ENCODE data around the gene HOXA3. TPM values are rescaled to one million over a fixed set of nuclear protein-coding genes. Genes with fewer than 3 reads are reported as not detected.

HOXA3 gene
- polyA plus RNA-seq, 3 donors = not detected

DNA sequence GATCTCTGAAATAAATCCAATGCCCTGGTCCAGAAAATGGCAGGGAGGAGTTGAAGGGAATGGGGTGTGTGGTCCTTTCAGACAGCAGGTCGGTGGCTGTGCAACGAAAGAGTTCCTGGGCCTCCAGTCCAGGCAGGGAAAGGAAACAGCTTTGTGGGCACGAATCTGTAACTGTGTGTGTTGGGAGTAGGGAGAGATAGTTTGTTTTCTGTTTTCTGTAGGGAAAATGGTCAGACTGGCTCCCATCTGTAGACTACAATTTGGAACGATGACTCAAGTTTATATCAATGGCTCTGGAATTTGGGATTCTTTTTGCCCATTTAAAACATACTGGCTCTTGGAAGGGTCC is 15.5 kb upstream of the HOXA3 start:
- Histone ChIP-seq H4K20me1 (ENCODE audit: insufficient read depth, low read length) (peaks cover 9% of the 10 kb centered on the region), H3K27me3 (ENCODE audit: control insufficient read depth in 2 of 2, insufficient read depth in 2 of 2, low read length in 2 of 2) (peaks cover 76 to 100% of the 10 kb centered on the region in 2 donors), H3K27ac (ENCODE audit: low read depth in 1 of 2, low read length in 2 of 2) (no peak overlapping the region), H3K9me3 (replicated peaks in 1 of 2; ENCODE audit: control insufficient read depth in 1 of 2, insufficient read depth in 1 of 2, low read length in 2 of 2) (peaks cover 20 to 51% of the 10 kb centered on the region in 2 donors), H3K4me3 (replicated peaks in 1 of 3; ENCODE audit: low read depth in 2 of 3, low read length in 3 of 3) (no peak overlapping the region), H3K4me1 (ENCODE audit: control insufficient read depth in 1 of 2, insufficient read depth in 2 of 2, low read length in 2 of 2) (peaks cover 73 to 89% of the 10 kb centered on the region in 2 donors), H3K36me3 (replicated peaks in 1 of 2; ENCODE audit: control insufficient read depth in 1 of 2, insufficient read depth in 2 of 2, low read length in 2 of 2) (no peaks in the 10 kb centered on the region), H2AFZ (ENCODE audit: insufficient read depth, low read depth, low read length, poor library complexity, severe bottlenecking) (no peak overlapping the region), H3K9ac (ENCODE audit: insufficient read depth, low read length, poor library complexity, severe bottlenecking) (no peak overlapping the region), H3K4me2 (replicated peaks; ENCODE audit: extremely low read depth, low read length, poor library complexity, severe bottlenecking) (no peak overlapping the region), H3K79me2 (ENCODE audit: insufficient read depth, low read length) (peaks cover 7% of the 10 kb centered on the region)
- no peak for DNase-seq
- Mint-ChIP-seq H3K9me3 (peaks cover 5 to 69% (median 47%) of the 10 kb centered on the region in 7 donors), H3K4me3 (peak overlapping the region in 1 of 2 donors; percentile 95), H3K27me3 (ENCODE audit: low read depth in 3 of 3) (peaks cover 89 to 98% (median 92%) of the 10 kb centered on the region in 3 donors), H3K36me3 (peaks cover 30 to 48% of the 10 kb centered on the region in 2 donors), H3K4me1 (peaks cover 71% of the 10 kb centered on the region), H3K27ac (no peak overlapping the region)
- WGBS (ENCODE audit: insufficient coverage) = 14% methylated on average over 3 of the region's 4 CpGs
- intact Hi-C loops (cut with micrococcal nuclease) = loop anchor here (2.0 to 10.0 kb wide), 4 partner anchors 15 to 1306 kb away; partner anchors contain the start of genes HOXA13 (in 1 of the 2) and HOXA3 (in 1 of the 2)
- TF ChIP-seq, protein P1, sequence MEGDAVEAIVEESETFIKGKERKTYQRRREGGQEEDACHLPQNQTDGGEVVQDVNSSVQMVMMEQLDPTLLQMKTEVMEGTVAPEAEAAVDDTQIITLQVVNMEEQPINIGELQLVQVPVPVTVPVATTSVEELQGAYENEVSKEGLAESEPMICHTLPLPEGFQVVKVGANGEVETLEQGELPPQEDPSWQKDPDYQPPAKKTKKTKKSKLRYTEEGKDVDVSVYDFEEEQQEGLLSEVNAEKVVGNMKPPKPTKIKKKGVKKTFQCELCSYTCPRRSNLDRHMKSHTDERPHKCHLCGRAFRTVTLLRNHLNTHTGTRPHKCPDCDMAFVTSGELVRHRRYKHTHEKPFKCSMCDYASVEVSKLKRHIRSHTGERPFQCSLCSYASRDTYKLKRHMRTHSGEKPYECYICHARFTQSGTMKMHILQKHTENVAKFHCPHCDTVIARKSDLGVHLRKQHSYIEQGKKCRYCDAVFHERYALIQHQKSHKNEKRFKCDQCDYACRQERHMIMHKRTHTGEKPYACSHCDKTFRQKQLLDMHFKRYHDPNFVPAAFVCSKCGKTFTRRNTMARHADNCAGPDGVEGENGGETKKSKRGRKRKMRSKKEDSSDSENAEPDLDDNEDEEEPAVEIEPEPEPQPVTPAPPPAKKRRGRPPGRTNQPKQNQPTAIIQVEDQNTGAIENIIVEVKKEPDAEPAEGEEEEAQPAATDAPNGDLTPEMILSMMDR (IDR thresholded peaks at IDR 0.05) = no peak

DNA sequence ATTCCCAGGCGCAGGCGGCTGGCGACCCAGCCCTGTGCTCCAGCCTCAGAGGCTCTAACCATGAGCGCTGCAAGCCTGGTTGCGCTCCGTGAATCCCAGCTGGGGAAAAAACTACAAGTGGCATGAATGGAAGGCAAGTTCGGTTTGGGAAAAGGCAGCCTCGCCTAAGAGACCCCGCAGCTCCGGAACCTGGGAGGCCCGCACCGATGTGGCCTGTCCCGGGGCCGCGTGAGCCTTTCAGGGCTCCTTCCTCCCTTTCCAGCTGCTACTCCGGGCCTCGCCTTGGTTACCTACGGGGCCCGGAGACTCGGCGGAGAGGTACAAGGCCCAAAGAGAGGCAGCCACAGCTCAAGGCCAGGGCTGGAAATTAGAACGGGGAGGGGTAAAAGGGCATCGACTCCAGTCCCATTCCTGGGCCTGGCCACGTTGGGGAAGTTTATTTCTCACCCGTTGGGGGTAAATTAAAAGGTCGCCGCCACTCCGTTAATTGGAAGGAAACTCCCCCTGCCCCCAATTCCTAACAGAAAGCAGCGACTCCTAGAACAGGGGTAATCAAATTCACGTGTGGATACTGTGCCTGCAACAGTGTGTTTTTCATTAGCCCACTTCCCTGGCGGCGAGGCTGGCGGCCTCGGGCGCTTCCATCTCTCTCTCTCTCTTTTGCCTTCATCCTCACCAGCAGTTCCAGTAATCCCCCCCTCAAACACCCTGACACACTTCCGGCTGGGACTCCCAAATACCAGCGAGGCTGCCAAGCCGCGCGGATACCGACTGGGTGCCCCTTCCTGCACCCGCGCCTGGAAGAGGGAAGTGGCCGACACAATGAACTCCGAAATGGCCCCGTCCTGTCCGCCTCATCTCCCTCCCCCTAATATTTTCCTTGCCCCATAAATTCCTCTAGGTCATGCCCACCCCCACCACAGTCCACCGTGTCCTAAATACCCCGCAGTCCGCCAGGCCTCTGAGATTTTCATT is 14.4 kb upstream of the HOXA3 start:
- H3K4me3 ChIP-seq (replicated peaks in 1 of 3; ENCODE audit: low read depth in 2 of 3, low read length in 3 of 3) = peak overlapping the region in 2 of 3 experiments; percentile 10 to 74
- H3K36me3 ChIP-seq (replicated peaks in 1 of 2; ENCODE audit: control insufficient read depth in 1 of 2, insufficient read depth in 2 of 2, low read length in 2 of 2) = no peaks in the 10 kb centered on the region
- no peak for DNase-seq
- H3K27me3 Mint-ChIP-seq (ENCODE audit: low read depth in 3 of 3) = peaks cover 91 to 95% (median 94%) of the 10 kb centered on the region in 3 donors
- peaks cover 65% of the 10 kb centered on the region for H3K4me1 Mint-ChIP-seq
- no peak overlapping the region for H3K27ac ChIP-seq (ENCODE audit: low read depth in 1 of 2, low read length in 2 of 2)
- intact Hi-C loops (cut with micrococcal nuclease) = loop anchor here (5.0 to 10.0 kb wide), 3 partner anchors 35 to 1305 kb away; partner anchors contain the start of gene HOXA13 (in 1 of the 2)
- H3K4me3 Mint-ChIP-seq = peak overlapping the region; percentile 66 to 95
- peaks cover 67 to 100% of the 10 kb centered on the region in 2 donors for H3K27me3 ChIP-seq (ENCODE audit: control insufficient read depth in 2 of 2, insufficient read depth in 2 of 2, low read length in 2 of 2)
- 1% methylated on average over 33 of the region's 50 CpGs for WGBS (ENCODE audit: insufficient coverage)
- peak overlapping the region; percentile 69 for H3K4me2 ChIP-seq (replicated peaks; ENCODE audit: extremely low read depth, low read length, poor library complexity, severe bottlenecking)
- H3K27ac Mint-ChIP-seq = no peak overlapping the region
- peak overlapping the region; percentile 33 for H3K9ac ChIP-seq (ENCODE audit: insufficient read depth, low read length, poor library complexity, severe bottlenecking)
- peaks cover 27 to 46% of the 10 kb centered on the region in 2 donors for H3K36me3 Mint-ChIP-seq
- H3K9me3 Mint-ChIP-seq = peaks cover 5 to 63% (median 39%) of the 10 kb centered on the region in 7 donors
- peaks cover 66 to 88% of the 10 kb centered on the region in 2 donors for H3K4me1 ChIP-seq (ENCODE audit: control insufficient read depth in 1 of 2, insufficient read depth in 2 of 2, low read length in 2 of 2)
- H3K79me2 ChIP-seq (ENCODE audit: insufficient read depth, low read length) = peaks cover 7% of the 10 kb centered on the region
- peaks cover 18 to 46% of the 10 kb centered on the region in 2 donors for H3K9me3 ChIP-seq (replicated peaks in 1 of 2; ENCODE audit: control insufficient read depth in 1 of 2, insufficient read depth in 1 of 2, low read length in 2 of 2)
- TF ChIP-seq, protein P1 (IDR thresholded peaks at IDR 0.05) = no peak
- peak overlapping the region; percentile 79 for H2AFZ ChIP-seq (ENCODE audit: insufficient read depth, low read depth, low read length, poor library complexity, severe bottlenecking)
- H4K20me1 ChIP-seq (ENCODE audit: insufficient read depth, low read length) = peaks cover 9% of the 10 kb centered on the region

Measured in CD14-positive monocyte (primary cell).